K562 (cell line): Measurements from ENCODE around the gene RBSN. TPM values are rescaled to one million over a fixed set of nuclear protein-coding genes. Genes with fewer than 3 reads are reported as not detected.

ENCODE experiments used
- CEBPB ChIP-seq: fragments of 450-650 bp; IDR thresholded peaks from 2 replicates; pipeline ENCODE4 v1.6.1; 2016; ENCODE audit warnings: missing genetic modification characterization, missing compliant biosample characterization
- CREB3 ChIP-seq: fragments of 450-650 bp; conservative IDR thresholded peaks from 2 replicates; pipeline ENCODE4 v1.6.1; 2016; ENCODE audit warnings: missing genetic modification characterization, low read depth, mild to moderate bottlenecking, missing compliant biosample characterization, moderate library complexity
- E2F5 ChIP-seq: sonication (generic); formaldehyde crosslinking; IDR thresholded peaks from 2 replicates; pipeline ENCODE4 v1.8.0; 2022; ENCODE audit warnings: mild to moderate bottlenecking, missing genetic modification reagents
- EP400 ChIP-seq: fragments of 450-650 bp; IDR thresholded peaks from 2 replicates; pipeline ENCODE4 v1.6.1; 2017; ENCODE audit warnings: antibody characterized with exemption, mild to moderate bottlenecking, moderate library complexity
- ETV1 ChIP-seq: fragments of 450-650 bp; conservative IDR thresholded peaks from 2 replicates; pipeline ENCODE4 v1.6.1; 2016; ENCODE audit warnings: missing genetic modification characterization, control low read depth, low read depth, missing compliant biosample characterization
- HLTF ChIP-seq: fragments of 450-650 bp; IDR thresholded peaks from 2 replicates; pipeline ENCODE4 v1.6.1; 2016
- HMG20B ChIP-seq: fragments of 250-450 bp; sonication (Bioruptor Pico); IDR thresholded peaks from 2 replicates; pipeline ENCODE4 v1.5.0; 2021; ENCODE audit warnings: mild to moderate bottlenecking
- JUND ChIP-seq, 2 experiments: IDR thresholded peaks; 2 replicates in 1 of 2; 3 replicates in 1 of 2; pipeline ENCODE4 v1.6.1; 2011; ENCODE audit warnings: borderline replicate concordance in 2 of 2, low read depth in 2 of 2, low read length in 2 of 2, improper control_type of control experiment in 1 of 2, missing biosample characterization in 1 of 2, missing genetic modification characterization in 1 of 2, missing genetic modification reagents in 1 of 2
- MAFF ChIP-seq: IDR thresholded peaks from 2 replicates; pipeline ENCODE4 v1.6.1; 2012; ENCODE audit warnings: low read length, improper control_type of control experiment
- NR2C2 ChIP-seq, 2 experiments: fragments of 200-800 bp in 1 of 2; sonication (Bioruptor generic) in 1 of 2; sonication (generic) in 1 of 2; formaldehyde crosslinking in 1 of 2; IDR thresholded peaks; 2 replicates each; pipeline versions ENCODE4 v1.6.1 to v1.8.0; 2016 to 2022; ENCODE audit warnings: mild to moderate bottlenecking in 1 of 2, missing compliant biosample characterization in 1 of 2, missing genetic modification characterization in 1 of 2, missing genetic modification reagents in 1 of 2
- POLR3G ChIP-seq: IDR thresholded peaks from 2 replicates; pipeline ENCODE4 v1.6.1; 2011; ENCODE audit not compliant: insufficient read length, insufficient replicate concordance; ENCODE audit errors: extremely low read depth
- ZNF707 ChIP-seq: fragments of 250-450 bp; sonication (Bioruptor Pico); conservative IDR thresholded peaks from 2 replicates; pipeline ENCODE4 v1.8.0; 2022; ENCODE audit warnings: inconsistent platforms, mild to moderate bottlenecking, moderate library complexity
- ZNF780A ChIP-seq: fragments of 250-450 bp; sonication (Bioruptor Pico); IDR thresholded peaks from 2 replicates; pipeline ENCODE4 v1.5.0; 2021; ENCODE audit warnings: mild to moderate bottlenecking
- ZZZ3 ChIP-seq: fragments of 450-650 bp; IDR thresholded peaks from 2 replicates; pipeline ENCODE4 v1.6.1; 2016; ENCODE audit warnings: antibody characterized with exemption, mild to moderate bottlenecking, moderate library complexity
- polyA plus RNA-seq, 8 experiments: library from polyadenylated mRNA; depleted of rRNA in 4 of 8; stranded (reverse) in 5 of 8; unstranded in 3 of 8; fragments of >200 nt; fragmentation: Nextera tagmentation in 2 of 8; fragmentation: Illumina TruSeq in 1 of 8; extraction: Ambion mirVana in 2 of 8; extraction: Trizol in 1 of 8; gene quantifications; 2 replicates each; pipeline versions ENCODE4 v1.2.1 to v1.2.3, GENCODE V29; 2011 to 2014; ENCODE audit warnings: inconsistent platforms in 1 of 8, missing spikeins in 1 of 8
- total RNA-seq, 7 experiments: library from RNA; depleted of rRNA in 6 of 7; stranded (reverse); fragments of >200 nt in 6 of 7; fragmentation: Illumina TruSeq in 2 of 7; extraction: Trizol in 2 of 7; gene quantifications; 2 replicates each; pipeline versions ENCODE4 v1.2.1 to v1.2.3, GENCODE V29; 2011 to 2021; ENCODE audit warnings: low replicate concordance in 1 of 7
- TF ChIP-seq, protein P1 (sequence below): fragments of 450-650 bp; IDR thresholded peaks from 2 replicates; pipeline ENCODE4 v1.6.1; 2016; ENCODE audit warnings: borderline replicate concordance
- TF ChIP-seq, protein P2 (sequence below): fragments of 250-450 bp; sonication (Bioruptor Pico); IDR thresholded peaks from 2 replicates; pipeline ENCODE4 v1.4.0; 2020

Gene RBSN
- total and polyA plus RNA-seq, 9 of the 15 experiments (the other 6 are each of a cell fraction or from before 2014, with no cell fraction given), result 2.9 to 19.6 (median 15.0) TPM

DNA sequence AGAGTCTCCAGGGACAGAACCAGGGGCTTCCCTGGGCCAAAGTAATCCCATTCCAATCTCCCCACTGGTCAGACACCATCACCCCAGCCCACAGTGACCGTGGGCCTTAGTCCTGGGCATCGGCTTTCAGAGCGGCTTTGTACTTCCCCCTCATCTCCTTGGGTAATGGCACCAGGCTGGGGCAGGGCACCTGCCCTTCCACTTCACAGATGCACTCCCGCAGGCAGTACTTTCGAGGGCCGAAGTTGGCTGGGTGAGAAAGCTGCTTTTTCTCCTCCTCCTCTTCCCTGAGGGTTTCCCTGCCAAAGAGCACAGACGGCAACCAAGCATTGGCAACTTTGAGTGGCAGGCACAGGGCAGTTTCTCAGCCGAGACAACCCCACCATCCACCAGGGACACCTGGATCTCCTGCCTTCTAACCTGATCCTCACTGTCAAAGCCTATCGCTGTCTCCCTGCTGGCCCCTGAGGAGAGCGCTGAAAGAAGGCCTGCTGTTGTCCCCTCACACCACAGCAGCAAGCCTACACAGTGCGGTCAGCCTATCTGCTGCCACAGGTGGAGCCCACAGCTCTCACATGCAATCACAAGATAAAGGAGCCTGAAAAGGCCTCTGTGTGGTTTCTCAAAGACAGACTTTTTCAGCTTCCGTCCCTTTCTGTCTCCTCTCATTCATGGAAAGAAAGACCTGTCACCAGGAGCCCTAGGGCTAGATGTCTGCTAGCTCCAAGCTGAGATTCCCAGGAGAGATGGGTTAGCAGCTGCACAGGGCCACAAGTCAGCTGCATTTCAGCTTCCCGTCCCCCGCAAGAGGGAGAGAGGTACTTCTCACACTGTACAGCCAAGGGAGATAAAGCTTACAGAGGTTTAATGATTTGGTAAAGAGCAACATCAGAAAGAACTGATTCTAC lies 46.4 kb downstream of the RBSN start (continued):
- peak; percentile 63; the same call in 1 of the 2 replicates for TF ChIP-seq CEBPB (tag)
- TF ChIP-seq MAFF, result no peak
- TF ChIP-seq HLTF, result peak; percentile 89
- peak; percentile 44 for TF ChIP-seq ETV1
- TF ChIP-seq, protein P1, sequence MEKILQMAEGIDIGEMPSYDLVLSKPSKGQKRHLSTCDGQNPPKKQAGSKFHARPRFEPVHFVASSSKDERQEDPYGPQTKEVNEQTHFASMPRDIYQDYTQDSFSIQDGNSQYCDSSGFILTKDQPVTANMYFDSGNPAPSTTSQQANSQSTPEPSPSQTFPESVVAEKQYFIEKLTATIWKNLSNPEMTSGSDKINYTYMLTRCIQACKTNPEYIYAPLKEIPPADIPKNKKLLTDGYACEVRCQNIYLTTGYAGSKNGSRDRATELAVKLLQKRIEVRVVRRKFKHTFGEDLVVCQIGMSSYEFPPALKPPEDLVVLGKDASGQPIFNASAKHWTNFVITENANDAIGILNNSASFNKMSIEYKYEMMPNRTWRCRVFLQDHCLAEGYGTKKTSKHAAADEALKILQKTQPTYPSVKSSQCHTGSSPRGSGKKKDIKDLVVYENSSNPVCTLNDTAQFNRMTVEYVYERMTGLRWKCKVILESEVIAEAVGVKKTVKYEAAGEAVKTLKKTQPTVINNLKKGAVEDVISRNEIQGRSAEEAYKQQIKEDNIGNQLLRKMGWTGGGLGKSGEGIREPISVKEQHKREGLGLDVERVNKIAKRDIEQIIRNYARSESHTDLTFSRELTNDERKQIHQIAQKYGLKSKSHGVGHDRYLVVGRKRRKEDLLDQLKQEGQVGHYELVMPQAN, result no peak
- TF ChIP-seq ZNF707 (CRISPR knock-in tag), result no peak
- TF ChIP-seq ZZZ3, result no peak
- TF ChIP-seq CREB3 (tag), result peak; percentile 85
- TF ChIP-seq E2F5 (CRISPR knock-in tag), result 0 out of 2 replicates have a peak, but pooled peaks have one; percentile 71
- TF ChIP-seq EP400, result no peak
- TF ChIP-seq JUND (IDR thresholded peaks at IDR 0.05; ENCODE audit: borderline replicate concordance, low read depth, low read length), result peak; percentile 77
- peak; percentile 43; the same call in 2 of the 3 replicates for TF ChIP-seq JUND (tag; IDR thresholded peaks at IDR 0.05; ENCODE audit: borderline replicate concordance, low read depth, low read length)
- no peak for TF ChIP-seq HMG20B
- TF ChIP-seq, protein P2, sequence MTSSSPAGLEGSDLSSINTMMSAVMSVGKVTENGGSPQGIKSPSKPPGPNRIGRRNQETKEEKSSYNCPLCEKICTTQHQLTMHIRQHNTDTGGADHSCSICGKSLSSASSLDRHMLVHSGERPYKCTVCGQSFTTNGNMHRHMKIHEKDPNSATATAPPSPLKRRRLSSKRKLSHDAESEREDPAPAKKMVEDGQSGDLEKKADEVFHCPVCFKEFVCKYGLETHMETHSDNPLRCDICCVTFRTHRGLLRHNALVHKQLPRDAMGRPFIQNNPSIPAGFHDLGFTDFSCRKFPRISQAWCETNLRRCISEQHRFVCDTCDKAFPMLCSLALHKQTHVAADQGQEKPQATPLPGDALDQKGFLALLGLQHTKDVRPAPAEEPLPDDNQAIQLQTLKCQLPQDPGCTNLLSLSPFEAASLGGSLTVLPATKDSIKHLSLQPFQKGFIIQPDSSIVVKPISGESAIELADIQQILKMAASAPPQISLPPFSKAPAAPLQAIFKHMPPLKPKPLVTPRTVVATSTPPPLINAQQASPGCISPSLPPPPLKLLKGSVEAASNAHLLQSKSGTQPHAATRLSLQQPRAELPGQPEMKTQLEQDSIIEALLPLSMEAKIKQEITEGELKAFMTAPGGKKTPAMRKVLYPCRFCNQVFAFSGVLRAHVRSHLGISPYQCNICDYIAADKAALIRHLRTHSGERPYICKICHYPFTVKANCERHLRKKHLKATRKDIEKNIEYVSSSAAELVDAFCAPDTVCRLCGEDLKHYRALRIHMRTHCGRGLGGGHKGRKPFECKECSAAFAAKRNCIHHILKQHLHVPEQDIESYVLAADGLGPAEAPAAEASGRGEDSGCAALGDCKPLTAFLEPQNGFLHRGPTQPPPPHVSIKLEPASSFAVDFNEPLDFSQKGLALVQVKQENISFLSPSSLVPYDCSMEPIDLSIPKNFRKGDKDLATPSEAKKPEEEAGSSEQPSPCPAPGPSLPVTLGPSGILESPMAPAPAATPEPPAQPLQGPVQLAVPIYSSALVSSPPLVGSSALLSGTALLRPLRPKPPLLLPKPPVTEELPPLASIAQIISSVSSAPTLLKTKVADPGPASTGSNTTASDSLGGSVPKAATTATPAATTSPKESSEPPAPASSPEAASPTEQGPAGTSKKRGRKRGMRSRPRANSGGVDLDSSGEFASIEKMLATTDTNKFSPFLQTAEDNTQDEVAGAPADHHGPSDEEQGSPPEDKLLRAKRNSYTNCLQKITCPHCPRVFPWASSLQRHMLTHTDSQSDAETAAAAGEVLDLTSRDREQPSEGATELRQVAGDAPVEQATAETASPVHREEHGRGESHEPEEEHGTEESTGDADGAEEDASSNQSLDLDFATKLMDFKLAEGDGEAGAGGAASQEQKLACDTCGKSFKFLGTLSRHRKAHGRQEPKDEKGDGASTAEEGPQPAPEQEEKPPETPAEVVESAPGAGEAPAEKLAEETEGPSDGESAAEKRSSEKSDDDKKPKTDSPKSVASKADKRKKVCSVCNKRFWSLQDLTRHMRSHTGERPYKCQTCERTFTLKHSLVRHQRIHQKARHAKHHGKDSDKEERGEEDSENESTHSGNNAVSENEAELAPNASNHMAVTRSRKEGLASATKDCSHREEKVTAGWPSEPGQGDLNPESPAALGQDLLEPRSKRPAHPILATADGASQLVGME (CRISPR knock-in tag), result no peak
- TF ChIP-seq NR2C2 (CRISPR knock-in tag; IDR thresholded peaks at IDR 0.05), result peak; percentile 54; the same call in 1 of the 2 replicates
- TF ChIP-seq NR2C2 (tag; IDR thresholded peaks at IDR 0.05), result no peak
- no peak for TF ChIP-seq POLR3G
- no peak for TF ChIP-seq ZNF780A (CRISPR knock-in tag)
